Activated T-cell treated with anti-CD3 and anti-CD28 coated beads, Interleukin-2, amount 50 U/mL, for 4 hours (primary cell): ENCODE measurements around the gene PTGES2. TPM values are rescaled to one million over a fixed set of nuclear protein-coding genes. Genes with fewer than 3 reads are reported as not detected.

Source experiments
- ATAC-seq, 2 donors: fragments of 200-7000 bp; cut with Tn5 transposase; one replicate each; pipeline ENCODE4 v1.10.0; 2021
- DNase-seq: peaks from one replicate; pipeline ENCODE4 v3.0.0-alpha.2; 2020
- H3K27me3 Mint-ChIP-seq: one replicate; pipeline ENCODE4 v1.8.0; 2021; ENCODE audit warnings: low read depth, mixed read lengths
- H3K36me3 Mint-ChIP-seq: one replicate; pipeline ENCODE4 v1.8.0; 2022; ENCODE audit warnings: mixed read lengths; ENCODE audit not compliant: insufficient read depth
- H3K4me1 Mint-ChIP-seq: one replicate; pipeline ENCODE4 v1.8.0; 2021; ENCODE audit warnings: low read depth, mixed read lengths
- H3K4me3 Mint-ChIP-seq: one replicate; pipeline ENCODE4 v1.8.0; 2021; ENCODE audit warnings: mild to moderate bottlenecking, moderate library complexity, mixed read lengths
- H3K9me3 Mint-ChIP-seq: one replicate; pipeline ENCODE4 v1.8.0; 2021; ENCODE audit warnings: mixed read lengths
- total RNA-seq, 3 donors: library from RNA; stranded (reverse); gene quantifications; one replicate each; pipeline ENCODE4 v1.2.1, GENCODE V29; 2021

Gene PTGES2
- total RNA-seq, 3 donors from 2014 or later, result 123 to 132 (median 123) TPM

DNA sequence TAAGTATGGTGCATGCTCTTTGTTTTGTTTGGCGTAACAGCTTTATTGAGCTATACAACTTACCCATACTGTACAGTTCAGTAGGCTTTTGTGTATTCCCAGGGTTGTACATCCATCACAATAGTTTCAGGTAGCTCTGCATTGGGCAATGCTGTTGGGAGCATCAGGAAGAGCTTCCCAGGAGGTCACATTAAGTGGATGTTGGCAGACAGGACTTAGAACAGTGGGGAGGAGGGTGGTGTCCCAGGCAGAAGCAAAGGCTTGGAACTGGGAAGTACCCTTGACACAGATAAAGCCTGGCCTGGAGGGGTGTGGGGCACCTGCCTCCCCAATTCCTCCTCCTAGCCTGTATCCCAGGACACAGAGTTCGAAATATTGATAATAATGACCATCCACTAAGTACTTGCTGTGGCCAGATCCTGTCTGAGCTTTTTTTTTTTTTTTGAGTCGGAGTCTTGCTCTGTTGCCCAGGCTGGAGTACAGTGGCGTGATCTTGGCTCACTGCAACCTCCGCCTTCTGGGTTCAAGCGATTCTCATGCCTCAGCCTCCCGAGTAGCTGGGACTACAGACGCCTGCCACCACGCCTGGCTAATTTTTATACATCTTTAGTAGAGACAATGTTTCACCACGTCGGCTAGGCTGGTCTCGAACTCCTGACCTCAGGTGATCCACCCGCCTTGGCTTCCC lies 33.8 kb upstream of the PTGES2 start:
- no peak for ATAC-seq
- no peaks in the 10 kb centered on the region for H3K27me3 Mint-ChIP-seq
- no peaks in the 10 kb centered on the region for H3K9me3 Mint-ChIP-seq
- peaks cover 21% of the 10 kb centered on the region for H3K4me1 Mint-ChIP-seq
- no peak for DNase-seq
- peaks cover 14% of the 10 kb centered on the region for H3K36me3 Mint-ChIP-seq
- peak overlapping the region; percentile 82 for H3K4me3 Mint-ChIP-seq

- ATAC-seq (peak; percentile 56 to 60), DNase-seq (peak; percentile 64)
- Mint-ChIP-seq H3K27me3 (no peaks in the 10 kb centered on the region), H3K36me3 (peaks cover 12% of the 10 kb centered on the region), H3K4me3 (peak overlapping the region; percentile 82), H3K4me1 (peaks cover 21% of the 10 kb centered on the region), H3K9me3 (no peaks in the 10 kb centered on the region)
Measured at GRCh38 chr9:128160603-128160987, 33.1 kb upstream of the PTGES2 start.

DNA sequence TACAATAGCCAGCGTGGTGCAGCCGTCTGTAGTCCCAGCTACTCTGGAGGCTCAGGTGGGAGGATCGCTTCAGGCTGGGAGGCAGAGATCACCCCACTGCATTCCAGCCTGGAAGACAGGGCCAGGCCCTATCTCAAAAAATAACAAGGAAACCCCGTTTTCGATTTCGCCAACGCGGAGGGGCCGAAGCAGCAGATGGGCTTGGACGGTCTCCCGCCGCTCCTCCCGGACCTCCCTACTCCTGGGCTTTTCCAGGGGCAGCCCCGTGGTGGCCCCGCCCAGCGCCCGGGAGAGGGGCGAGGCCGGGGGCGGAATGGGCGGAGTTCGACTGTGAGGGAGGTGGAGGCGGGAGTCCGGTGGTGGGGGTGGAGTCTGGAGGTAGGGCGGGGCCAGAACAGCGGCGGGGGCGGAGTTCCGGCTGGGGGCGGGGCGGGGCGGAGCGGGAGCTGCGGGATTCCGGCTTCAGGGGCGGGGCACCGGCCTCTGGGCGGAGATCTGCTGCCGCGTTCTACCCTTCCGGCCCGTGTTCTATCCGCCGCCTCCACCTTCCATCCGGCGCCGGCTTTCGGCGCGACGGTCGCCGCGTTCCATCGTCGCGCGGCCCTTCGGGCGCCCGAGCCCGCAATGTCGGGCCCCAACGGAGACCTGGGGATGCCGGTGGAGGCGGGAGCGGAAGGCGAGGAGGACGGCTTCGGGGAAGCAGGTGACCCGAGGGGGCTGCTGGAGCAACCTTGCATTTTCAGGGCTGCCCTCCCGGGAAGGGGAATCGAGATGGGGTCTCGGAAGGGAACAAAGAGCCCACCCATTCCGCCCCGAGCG lies 32.5 kb upstream of the PTGES2 start, which contains the start of gene BBLN:
Gene BBLN (plus strand): TSS at position 482 of the 819 bp plus-strand sequence. CDS start 143 bp downstream, at position 625.
- ATAC-seq, result peak; percentile 89 to 93
- Mint-ChIP-seq H3K27me3 (no peaks in the 10 kb centered on the region), H3K9me3 (no peaks in the 10 kb centered on the region), H3K36me3 (peaks cover 12% of the 10 kb centered on the region), H3K4me3 (peak within 1 kb of the TSS; percentile 82), H3K4me1 (peaks cover 21% of the 10 kb centered on the region)
- DNase-seq, result peak; percentile 91

DNA sequence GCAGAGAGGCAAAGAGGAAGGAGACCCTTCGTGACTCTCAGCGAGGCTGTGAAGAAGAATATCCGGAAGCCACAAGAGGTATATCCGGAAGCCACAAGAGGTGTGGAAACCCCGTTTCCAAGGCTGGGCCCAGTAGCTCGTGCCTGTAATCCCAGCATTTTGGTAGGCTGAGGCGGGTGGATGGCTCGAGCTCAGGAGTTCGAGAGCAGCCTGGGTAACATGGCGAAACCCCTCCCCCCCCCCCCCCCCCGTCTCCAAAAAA lies 31.9 kb upstream of the PTGES2 start:
- DNase-seq (no peak), ATAC-seq (peak; percentile 15 to 34)
- Mint-ChIP-seq H3K27me3 (no peaks in the 10 kb centered on the region), H3K36me3 (peaks cover 10% of the 10 kb centered on the region), H3K4me1 (peaks cover 21% of the 10 kb centered on the region), H3K9me3 (no peaks in the 10 kb centered on the region), H3K4me3 (peak overlapping the region; percentile 82)

- Mint-ChIP-seq H3K36me3 (no peaks in the 10 kb centered on the region), H3K4me1 (peaks cover 5% of the 10 kb centered on the region), H3K4me3 (no peak overlapping the region), H3K27me3 (no peaks in the 10 kb centered on the region), H3K9me3 (no peaks in the 10 kb centered on the region)
- DNase-seq, result no peak
- ATAC-seq, result no peak
Measured at GRCh38 chr9:128155736-128156500, 28.4 kb upstream of the PTGES2 start.

GRCh38 chr9:128153947-128154695 lies 26.6 kb upstream of the PTGES2 start:
- Mint-ChIP-seq H3K36me3 (no peaks in the 10 kb centered on the region), H3K4me1 (peaks cover 3% of the 10 kb centered on the region), H3K4me3 (no peak overlapping the region), H3K27me3 (no peaks in the 10 kb centered on the region), H3K9me3 (no peaks in the 10 kb centered on the region)
- no peak for ATAC-seq
- DNase-seq, result no peak

- H3K27me3 Mint-ChIP-seq, result no peaks in the 10 kb centered on the region
- no peak for ATAC-seq
Measured at GRCh38 chr9:128153060-128153946, 25.8 kb upstream of the PTGES2 start.

DNA sequence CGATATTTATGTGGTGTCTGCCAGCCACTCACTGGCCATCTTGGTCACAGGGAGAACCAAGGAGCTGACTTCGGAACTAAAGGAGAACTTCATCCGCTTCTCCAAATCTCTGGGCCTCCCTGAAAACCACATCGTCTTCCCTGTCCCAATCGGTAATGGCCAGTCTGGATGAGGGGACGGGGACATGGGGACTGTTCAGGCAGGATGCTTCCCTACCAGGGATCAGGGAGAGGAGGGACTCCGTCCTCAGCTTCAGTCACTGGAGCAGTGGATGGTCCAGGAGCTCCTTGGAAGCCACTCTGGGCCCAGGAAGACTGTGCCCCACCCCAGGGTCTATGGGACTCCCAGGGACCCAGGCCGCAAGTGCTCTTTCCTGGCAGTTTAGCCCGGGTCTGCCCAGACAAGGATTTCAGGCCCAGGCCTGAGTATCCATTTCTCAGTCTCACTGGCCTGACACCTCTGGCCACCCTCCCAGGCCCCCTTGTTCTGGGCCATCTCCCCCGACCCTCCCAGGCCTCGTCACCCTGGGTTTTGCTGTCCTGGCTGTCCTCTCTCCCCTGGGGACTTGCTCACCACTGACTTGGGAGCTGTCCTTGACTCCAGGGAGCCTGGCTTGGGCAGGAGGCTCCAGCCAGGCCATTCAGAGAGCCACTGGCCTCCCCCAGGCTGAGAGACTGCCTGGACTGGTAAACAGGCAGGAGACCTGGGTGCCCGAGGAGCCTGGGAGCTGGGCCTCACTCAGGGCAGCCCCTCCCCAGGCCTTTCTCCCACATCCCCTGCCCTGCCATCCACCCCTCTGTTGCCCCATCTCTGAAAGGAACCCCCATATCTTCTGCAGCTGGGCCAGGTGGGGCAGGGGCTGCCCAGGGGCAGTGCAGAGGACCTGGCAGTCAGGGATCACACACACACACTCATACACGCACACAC lies 24.9 kb upstream of the PTGES2 start:
- Mint-ChIP-seq H3K36me3 (no peaks in the 10 kb centered on the region), H3K4me1 (peaks cover 3% of the 10 kb centered on the region), H3K4me3 (no peak overlapping the region), H3K27me3 (no peaks in the 10 kb centered on the region), H3K9me3 (no peaks in the 10 kb centered on the region)
- ATAC-seq, result no peak
- no peak for DNase-seq

More at GRCh38 chr9:128153060-128153946, 25.8 kb upstream of the PTGES2 start:
- Mint-ChIP-seq H3K36me3 (no peaks in the 10 kb centered on the region), H3K9me3 (no peaks in the 10 kb centered on the region), H3K4me1 (peaks cover 3% of the 10 kb centered on the region), H3K4me3 (no peak overlapping the region)
- no peak for DNase-seq

- H3K9me3 Mint-ChIP-seq, result no peaks in the 10 kb centered on the region
- ATAC-seq (no peak), DNase-seq (no peak)
- no peaks in the 10 kb centered on the region for H3K27me3 Mint-ChIP-seq
- no peak overlapping the region for H3K4me3 Mint-ChIP-seq
- H3K36me3 Mint-ChIP-seq, result no peaks in the 10 kb centered on the region
- H3K4me1 Mint-ChIP-seq, result peaks cover 3% of the 10 kb centered on the region
Measured at GRCh38 chr9:128151309-128152132, 24.0 kb upstream of the PTGES2 start.

GRCh38 chr9:128150594-128151308 lies 23.2 kb upstream of the PTGES2 start:
- Mint-ChIP-seq H3K27me3 (no peaks in the 10 kb centered on the region), H3K36me3 (no peaks in the 10 kb centered on the region), H3K9me3 (no peaks in the 10 kb centered on the region), H3K4me3 (no peak overlapping the region), H3K4me1 (peaks cover 3% of the 10 kb centered on the region)
- ATAC-seq, result peak; percentile 56 to 60
- no peak for DNase-seq

- H3K4me1 Mint-ChIP-seq, result peaks cover 3% of the 10 kb centered on the region
- DNase-seq (no peak), ATAC-seq (no peak)
- H3K36me3 Mint-ChIP-seq, result no peaks in the 10 kb centered on the region
- no peaks in the 10 kb centered on the region for H3K9me3 Mint-ChIP-seq
- H3K27me3 Mint-ChIP-seq, result no peaks in the 10 kb centered on the region
- H3K4me3 Mint-ChIP-seq, result no peak overlapping the region
Measured at GRCh38 chr9:128149951-128150593, 22.5 kb upstream of the PTGES2 start.
